ENCODE measurements around the gene SUGP2.

SUGP2 gene

DNA sequence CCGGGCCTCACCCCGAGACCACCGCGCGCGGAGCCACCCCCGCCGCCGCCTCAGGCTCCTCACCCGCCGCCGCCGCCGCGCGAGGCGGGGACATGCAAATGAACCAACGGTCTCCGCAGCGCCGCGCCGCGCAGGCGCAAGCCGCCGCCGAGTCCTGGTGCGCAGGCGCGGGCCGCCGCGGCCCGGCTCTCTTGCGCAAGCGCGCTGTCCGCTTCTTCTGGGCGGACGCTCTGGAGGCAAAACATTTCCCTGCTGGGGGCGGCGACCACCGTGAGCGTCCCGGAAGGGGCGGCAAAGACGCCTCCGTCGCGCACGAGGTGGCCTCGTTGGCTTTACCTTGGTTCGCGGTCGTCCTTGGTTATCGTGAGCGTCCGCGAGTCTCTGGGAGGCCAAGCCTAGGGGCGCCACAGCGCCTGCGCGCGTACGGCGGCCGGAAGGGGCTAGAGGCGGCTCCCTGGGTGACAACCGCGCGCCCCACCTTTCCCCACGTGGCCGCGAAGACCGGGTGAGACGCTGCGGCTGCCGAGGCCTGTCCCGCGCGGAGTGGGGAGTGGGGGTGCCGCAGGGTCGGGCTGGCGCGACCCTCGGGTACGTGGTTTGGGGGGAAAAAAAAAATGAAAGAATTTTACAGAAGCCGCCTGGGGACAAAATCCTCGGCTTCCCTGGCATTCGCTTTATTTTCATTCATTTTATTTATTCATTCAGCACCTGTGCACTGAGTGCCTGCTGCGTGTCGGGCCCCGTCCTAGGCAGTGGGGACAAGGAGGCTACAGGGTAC is at the start of gene SUGP2, which contains the start of gene ARMC6:
TSS of gene SUGP2 (minus strand) at position 92 of the 778 bp plus-strand sequence. CDS start 2,446 bp downstream, outside the sequence.
TSS of gene ARMC6 (plus strand) at position 178 of the 778 bp plus-strand sequence. CDS start 607 bp downstream, outside the sequence.
- Histone ChIP-seq H3K4me3 (ENCODE audit: low read length) (peak within 1 kb of the TSS; percentile 77), H3K9ac (ENCODE audit: low read length) (peak within 1 kb of the TSS; percentile 78), H3K36me3 (ENCODE audit: control insufficient read depth, insufficient read depth, low read length) (peaks cover 8% of the 10 kb centered on the region), H3K4me1 (ENCODE audit: control insufficient read depth, insufficient read depth, low read length) (peaks cover 16% of the 10 kb centered on the region), H3K27me3 (ENCODE audit: control insufficient read depth, insufficient read depth, low read length) (no peaks in the 10 kb centered on the region), H3K9me3 (ENCODE audit: control insufficient read depth, low read length) (no peaks in the 10 kb centered on the region)

DNA sequence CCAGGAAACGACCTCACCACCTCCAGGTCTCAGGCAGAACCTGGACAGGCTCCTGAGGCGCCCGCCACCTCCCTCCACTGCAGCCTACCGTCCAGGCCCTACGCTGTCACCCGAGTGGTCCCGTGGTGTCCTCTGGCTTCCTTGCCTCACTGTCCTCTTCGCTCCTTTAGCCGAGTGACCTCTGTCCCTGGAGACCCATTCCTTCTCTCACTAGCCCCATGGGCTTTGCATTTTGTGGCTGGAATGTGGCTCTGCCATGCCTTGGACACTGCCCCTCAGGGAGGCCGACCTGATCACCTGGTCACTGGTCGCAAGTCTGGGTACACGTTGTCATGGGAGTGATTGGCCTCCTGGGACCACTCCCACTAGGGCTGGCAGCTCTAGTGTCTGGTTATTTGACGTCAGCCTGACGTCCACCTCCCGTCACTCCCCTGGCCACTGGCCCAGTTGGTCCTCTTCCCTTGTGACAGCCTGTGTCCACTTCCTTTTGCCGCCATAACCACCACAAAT is 48.4 kb upstream of the SUGP2 start:
- no peaks in the 10 kb centered on the region for H3K36me3 ChIP-seq (ENCODE audit: control insufficient read depth, insufficient read depth, low read length)
- no peaks in the 10 kb centered on the region for H3K9me3 ChIP-seq (ENCODE audit: control insufficient read depth, low read length)
- no peak overlapping the region for H3K4me3 ChIP-seq (ENCODE audit: low read length)
- H3K27me3 ChIP-seq (ENCODE audit: control insufficient read depth, insufficient read depth, low read length), result no peaks in the 10 kb centered on the region
- no peak overlapping the region for H3K9ac ChIP-seq (ENCODE audit: low read length)
- H3K4me1 ChIP-seq (ENCODE audit: control insufficient read depth, insufficient read depth, low read length), result no peaks in the 10 kb centered on the region

GRCh38 chr19:19079571-19079970 is 46.3 kb upstream of the SUGP2 start:
- no peaks in the 10 kb centered on the region for H3K4me1 ChIP-seq (ENCODE audit: control insufficient read depth, insufficient read depth, low read length)
- no peaks in the 10 kb centered on the region for H3K36me3 ChIP-seq (ENCODE audit: control insufficient read depth, insufficient read depth, low read length)
- no peaks in the 10 kb centered on the region for H3K9me3 ChIP-seq (ENCODE audit: control insufficient read depth, low read length)
- H3K4me3 ChIP-seq (ENCODE audit: low read length), result no peak overlapping the region
- H3K27me3 ChIP-seq (ENCODE audit: control insufficient read depth, insufficient read depth, low read length), result no peaks in the 10 kb centered on the region
- no peak overlapping the region for H3K9ac ChIP-seq (ENCODE audit: low read length)

DNA sequence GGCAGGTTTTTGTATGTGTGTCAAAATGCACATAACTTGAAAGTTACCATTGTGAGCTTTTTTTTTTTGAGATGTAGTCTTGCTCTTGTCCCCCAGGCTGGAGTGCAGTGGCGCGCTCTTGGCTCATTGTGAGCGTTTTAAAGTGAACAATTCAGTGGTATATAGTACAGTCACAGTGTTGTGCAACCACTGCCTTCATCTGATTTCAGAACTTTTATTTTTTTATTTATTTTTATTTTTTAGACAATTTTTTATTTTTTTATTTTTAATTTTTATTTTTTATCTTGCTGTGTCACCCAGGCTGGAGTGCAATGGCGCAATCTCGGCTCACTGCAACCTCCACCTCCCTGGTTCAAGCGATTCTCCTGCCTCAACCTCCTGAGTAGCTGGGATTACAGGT is 45.5 kb upstream of the SUGP2 start:
- Histone ChIP-seq H3K36me3 (ENCODE audit: control insufficient read depth, insufficient read depth, low read length) (no peaks in the 10 kb centered on the region), H3K9me3 (ENCODE audit: control insufficient read depth, low read length) (no peaks in the 10 kb centered on the region), H3K9ac (ENCODE audit: low read length) (no peak overlapping the region), H3K4me3 (ENCODE audit: low read length) (no peak overlapping the region), H3K4me1 (ENCODE audit: control insufficient read depth, insufficient read depth, low read length) (no peaks in the 10 kb centered on the region), H3K27me3 (ENCODE audit: control insufficient read depth, insufficient read depth, low read length) (no peaks in the 10 kb centered on the region)

- Histone ChIP-seq H3K36me3 (ENCODE audit: control insufficient read depth, insufficient read depth, low read length) (no peaks in the 10 kb centered on the region), H3K9ac (ENCODE audit: low read length) (no peak overlapping the region), H3K4me1 (ENCODE audit: control insufficient read depth, insufficient read depth, low read length) (no peaks in the 10 kb centered on the region), H3K4me3 (ENCODE audit: low read length) (no peak overlapping the region), H3K9me3 (ENCODE audit: control insufficient read depth, low read length) (no peaks in the 10 kb centered on the region), H3K27me3 (ENCODE audit: control insufficient read depth, insufficient read depth, low read length) (no peaks in the 10 kb centered on the region)
These were observed 43.8 kb upstream of the SUGP2 start for GRCh38 chr19:19077103-19077502.

GRCh38 chr19:19076476-19076875 is 43.2 kb upstream of the SUGP2 start:
- H3K9ac ChIP-seq (ENCODE audit: low read length), result no peak overlapping the region
- H3K27me3 ChIP-seq (ENCODE audit: control insufficient read depth, insufficient read depth, low read length), result no peaks in the 10 kb centered on the region

GRCh38 chr19:19075126-19075525 is 41.8 kb upstream of the SUGP2 start:
- Histone ChIP-seq H3K4me3 (ENCODE audit: low read length) (no peak overlapping the region), H3K27me3 (ENCODE audit: control insufficient read depth, insufficient read depth, low read length) (no peaks in the 10 kb centered on the region), H3K9me3 (ENCODE audit: control insufficient read depth, low read length) (no peaks in the 10 kb centered on the region), H3K9ac (ENCODE audit: low read length) (no peak overlapping the region), H3K36me3 (ENCODE audit: control insufficient read depth, insufficient read depth, low read length) (no peaks in the 10 kb centered on the region), H3K4me1 (ENCODE audit: control insufficient read depth, insufficient read depth, low read length) (no peaks in the 10 kb centered on the region)

More at GRCh38 chr19:19076476-19076875, 43.2 kb upstream of the SUGP2 start:
- Histone ChIP-seq H3K4me3 (ENCODE audit: low read length) (no peak overlapping the region), H3K4me1 (ENCODE audit: control insufficient read depth, insufficient read depth, low read length) (no peaks in the 10 kb centered on the region), H3K36me3 (ENCODE audit: control insufficient read depth, insufficient read depth, low read length) (no peaks in the 10 kb centered on the region), H3K9me3 (ENCODE audit: control insufficient read depth, low read length) (no peaks in the 10 kb centered on the region)

DNA sequence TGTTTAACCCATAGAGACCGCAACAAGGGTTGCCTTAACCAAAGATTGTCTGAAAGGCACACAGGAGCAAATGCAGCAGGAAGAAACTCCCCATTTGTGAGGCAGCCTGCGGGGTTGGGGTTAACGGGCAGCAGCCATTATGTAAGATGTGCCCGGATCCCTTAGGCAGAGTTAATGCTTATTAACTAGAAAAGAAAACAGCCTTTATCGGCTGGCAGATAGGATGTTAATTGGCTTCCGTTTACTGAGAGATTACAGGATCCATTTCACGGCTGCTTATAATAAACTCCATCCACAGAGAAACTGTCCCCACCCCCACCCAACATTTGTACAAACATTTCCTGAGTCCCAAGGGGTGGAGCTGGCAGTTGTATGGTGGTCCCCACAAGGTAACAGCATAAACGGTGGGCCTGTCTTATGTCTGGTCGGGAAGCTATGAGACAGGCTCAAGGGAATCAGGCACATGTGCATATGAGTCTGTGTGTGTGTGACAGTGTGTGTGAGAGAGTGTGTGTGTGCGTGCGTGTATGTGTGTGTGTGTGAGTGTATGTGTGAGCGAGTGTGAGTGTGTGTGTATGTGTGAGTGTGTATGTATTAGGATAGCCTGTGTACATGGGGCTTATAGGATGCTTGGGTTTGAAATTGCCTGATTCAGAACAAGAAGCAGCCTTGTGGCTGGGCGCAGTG is 41.0 kb upstream of the SUGP2 start:
- Histone ChIP-seq H3K9ac (ENCODE audit: low read length) (no peak overlapping the region), H3K4me1 (ENCODE audit: control insufficient read depth, insufficient read depth, low read length) (no peaks in the 10 kb centered on the region), H3K9me3 (ENCODE audit: control insufficient read depth, low read length) (no peaks in the 10 kb centered on the region), H3K27me3 (ENCODE audit: control insufficient read depth, insufficient read depth, low read length) (no peaks in the 10 kb centered on the region), H3K36me3 (ENCODE audit: control insufficient read depth, insufficient read depth, low read length) (no peaks in the 10 kb centered on the region), H3K4me3 (ENCODE audit: low read length) (no peak overlapping the region)

DNA sequence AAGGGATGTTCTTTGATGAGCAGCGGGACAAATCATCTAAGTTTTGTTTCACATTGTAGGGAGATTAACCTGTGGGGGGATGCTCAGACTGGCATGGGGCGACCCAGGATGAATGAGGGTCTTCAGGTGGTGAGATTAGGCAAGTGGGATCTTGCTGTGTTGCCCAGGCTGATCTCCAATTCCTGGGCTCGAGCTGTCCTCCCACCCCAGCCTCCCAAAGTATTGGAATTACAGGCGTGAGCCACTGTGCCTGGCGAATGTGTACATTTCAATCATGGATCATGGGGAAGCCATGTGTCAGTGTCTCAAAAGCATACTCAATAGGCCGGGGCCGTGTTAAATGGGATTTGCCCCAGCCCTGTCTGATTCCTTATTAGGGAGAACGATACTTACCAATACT is 38.6 kb upstream of the SUGP2 start:
- Histone ChIP-seq H3K9me3 (ENCODE audit: control insufficient read depth, low read length) (no peaks in the 10 kb centered on the region), H3K27me3 (ENCODE audit: control insufficient read depth, insufficient read depth, low read length) (no peaks in the 10 kb centered on the region), H3K4me3 (ENCODE audit: low read length) (no peak overlapping the region), H3K9ac (ENCODE audit: low read length) (no peak overlapping the region), H3K4me1 (ENCODE audit: control insufficient read depth, insufficient read depth, low read length) (no peaks in the 10 kb centered on the region), H3K36me3 (ENCODE audit: control insufficient read depth, insufficient read depth, low read length) (no peaks in the 10 kb centered on the region)

DNA sequence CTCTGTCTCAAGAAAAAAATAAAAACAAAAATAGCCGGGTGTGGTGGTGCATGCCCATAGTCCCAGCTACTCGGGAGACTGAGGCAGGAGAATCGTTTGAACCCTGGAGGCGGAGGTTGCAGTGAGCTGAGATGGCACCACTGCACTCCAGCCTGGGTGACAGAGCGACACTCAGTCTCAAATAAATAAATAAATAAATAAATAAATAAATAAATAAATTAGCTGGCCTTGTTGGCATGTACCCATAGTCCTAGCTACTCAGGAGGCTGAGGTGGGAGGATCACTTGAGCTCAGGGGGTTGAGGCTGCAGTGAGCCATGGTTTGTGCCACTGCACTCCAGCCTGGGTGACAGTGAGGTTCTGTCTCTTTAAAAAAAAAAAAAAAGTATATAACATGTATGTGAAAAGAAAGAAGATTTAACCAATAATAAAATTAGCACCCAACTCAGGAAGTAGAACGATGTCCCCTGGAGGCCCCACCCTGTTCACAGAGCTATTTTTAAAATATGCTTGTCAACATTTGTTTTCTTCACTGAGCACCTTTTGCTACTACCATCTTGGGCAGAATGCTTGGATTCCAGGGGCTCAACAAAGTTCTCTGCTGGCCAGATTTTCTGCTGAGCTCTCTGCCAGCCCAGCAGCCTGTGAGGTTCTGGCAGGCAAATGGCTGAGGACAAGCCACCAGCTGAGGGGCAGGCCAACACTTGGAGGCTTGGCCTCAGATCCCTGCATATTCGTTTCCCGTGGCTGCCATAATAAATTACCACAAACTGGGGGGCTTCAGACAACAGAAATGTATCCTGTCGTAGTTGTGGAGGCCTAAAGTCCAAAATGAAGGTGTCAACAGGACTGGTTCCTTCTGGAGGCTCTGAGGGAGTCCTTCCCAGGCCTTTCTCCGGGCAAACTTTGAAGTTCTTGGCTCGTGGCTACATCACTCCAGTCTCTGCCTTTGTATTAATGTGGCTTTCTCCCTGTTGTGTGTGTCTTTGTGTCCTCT is 35.6 kb upstream of the SUGP2 start:
- Histone ChIP-seq H3K9me3 (ENCODE audit: control insufficient read depth, low read length) (no peaks in the 10 kb centered on the region), H3K36me3 (ENCODE audit: control insufficient read depth, insufficient read depth, low read length) (no peaks in the 10 kb centered on the region), H3K27me3 (ENCODE audit: control insufficient read depth, insufficient read depth, low read length) (no peaks in the 10 kb centered on the region), H3K4me1 (ENCODE audit: control insufficient read depth, insufficient read depth, low read length) (peaks cover 12% of the 10 kb centered on the region), H3K9ac (ENCODE audit: low read length) (no peak overlapping the region), H3K4me3 (ENCODE audit: low read length) (no peak overlapping the region)

GRCh38 chr19:19067276-19068072 is 34.2 kb upstream of the SUGP2 start:
- no peak overlapping the region for H3K9ac ChIP-seq (ENCODE audit: low read length)
- peaks cover 18% of the 10 kb centered on the region for H3K4me1 ChIP-seq (ENCODE audit: control insufficient read depth, insufficient read depth, low read length)

More at GRCh38 chr19:19067276-19068072, 34.2 kb upstream of the SUGP2 start:
- H3K27me3 ChIP-seq (ENCODE audit: control insufficient read depth, insufficient read depth, low read length), result no peaks in the 10 kb centered on the region
- H3K4me3 ChIP-seq (ENCODE audit: low read length), result no peak overlapping the region
- no peaks in the 10 kb centered on the region for H3K36me3 ChIP-seq (ENCODE audit: control insufficient read depth, insufficient read depth, low read length)
- no peaks in the 10 kb centered on the region for H3K9me3 ChIP-seq (ENCODE audit: control insufficient read depth, low read length)
